ENCODE measurements around the gene TOGARAM2. TPM values are rescaled to one million over a fixed set of nuclear protein-coding genes. Genes with fewer than 3 reads are reported as not detected.

Gene TOGARAM2
- total and polyA plus RNA-seq, 2 of the 8 experiments (the other 6 are each of a cell fraction or from before 2014, with no cell fraction given), result 0.42 to 1.4 TPM

DNA sequence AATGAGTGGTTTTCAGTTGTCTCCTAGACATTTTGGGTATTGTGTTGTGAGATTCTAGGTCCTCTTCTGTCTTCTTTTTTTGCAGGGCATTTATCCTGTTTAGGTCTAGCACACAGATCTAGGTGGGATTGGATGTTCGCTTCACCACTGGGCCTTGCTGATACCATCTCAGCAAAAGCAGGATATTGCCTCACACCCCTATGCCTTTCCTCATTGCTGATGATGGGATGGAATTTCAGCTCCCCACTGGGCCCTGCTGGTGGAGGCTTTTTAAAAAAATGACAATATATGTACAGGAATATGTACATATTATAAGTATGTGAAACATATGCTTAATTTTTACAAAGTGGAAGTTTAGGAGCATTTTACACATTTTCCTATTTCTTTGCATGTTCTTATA is 5.4 kb upstream of the TOGARAM2 start (continued):
- no peak for TF ChIP-seq SAP30 (IDR thresholded peaks at IDR 0.05; ENCODE audit: insufficient read depth, insufficient replicate concordance, low read length)
- no peak for TF ChIP-seq BRCA1 (IDR thresholded peaks at IDR 0.05; ENCODE audit: low read depth, low read length)
- TF ChIP-seq TAF1 (IDR thresholded peaks at IDR 0.05; ENCODE audit: low read depth, low read length), result no peak

Measured in H1 (cell line).